HepG2 (cell line): ENCODE measurements around the gene PLEKHM2.

ENCODE experiments used
- BHLHE40 ChIP-seq: IDR thresholded peaks from 2 replicates; pipeline ENCODE4 v1.6.1; 2011; ENCODE audit warnings: low read length, improper control_type of control experiment
- GATAD1 ChIP-seq: IDR thresholded peaks from 2 replicates; pipeline ENCODE4 v1.6.1; 2016; ENCODE audit warnings: missing genetic modification reagents, missing compliant biosample characterization
- MAZ ChIP-seq, 2 experiments: sonication (generic) in 1 of 2; formaldehyde crosslinking in 1 of 2; IDR thresholded peaks; 2 replicates each; pipeline versions ENCODE4 v1.5.0 to v1.6.1; 2012 to 2020; ENCODE audit warnings: low read depth in 2 of 2, mild to moderate bottlenecking in 2 of 2, borderline replicate concordance in 1 of 2, improper control_type of control experiment in 1 of 2, low read length in 1 of 2, missing genetic modification reagents in 1 of 2, moderate library complexity in 1 of 2
- SNAPC5 ChIP-seq: sonication (generic); formaldehyde crosslinking; IDR thresholded peaks from 2 replicates; pipeline ENCODE4 v1.8.1; 2023; ENCODE audit warnings: mild to moderate bottlenecking, missing genetic modification reagents, borderline replicate concordance
- USF2 ChIP-seq, 2 experiments: sonication (generic) in 1 of 2; formaldehyde crosslinking in 1 of 2; IDR thresholded peaks; 2 replicates each; pipeline versions ENCODE4 v1.5.1 to v1.6.1; 2011 to 2020; ENCODE audit warnings: borderline replicate concordance in 1 of 2, low read depth in 1 of 2, low read length in 1 of 2, mild to moderate bottlenecking in 1 of 2, missing genetic modification reagents in 1 of 2, moderate library complexity in 1 of 2
- TF ChIP-seq, protein P1 (sequence below): sonication (generic); formaldehyde crosslinking; IDR thresholded peaks from 2 replicates; pipeline ENCODE4 v1.5.0; 2020; ENCODE audit warnings: mild to moderate bottlenecking, missing genetic modification reagents, moderate library complexity

DNA sequence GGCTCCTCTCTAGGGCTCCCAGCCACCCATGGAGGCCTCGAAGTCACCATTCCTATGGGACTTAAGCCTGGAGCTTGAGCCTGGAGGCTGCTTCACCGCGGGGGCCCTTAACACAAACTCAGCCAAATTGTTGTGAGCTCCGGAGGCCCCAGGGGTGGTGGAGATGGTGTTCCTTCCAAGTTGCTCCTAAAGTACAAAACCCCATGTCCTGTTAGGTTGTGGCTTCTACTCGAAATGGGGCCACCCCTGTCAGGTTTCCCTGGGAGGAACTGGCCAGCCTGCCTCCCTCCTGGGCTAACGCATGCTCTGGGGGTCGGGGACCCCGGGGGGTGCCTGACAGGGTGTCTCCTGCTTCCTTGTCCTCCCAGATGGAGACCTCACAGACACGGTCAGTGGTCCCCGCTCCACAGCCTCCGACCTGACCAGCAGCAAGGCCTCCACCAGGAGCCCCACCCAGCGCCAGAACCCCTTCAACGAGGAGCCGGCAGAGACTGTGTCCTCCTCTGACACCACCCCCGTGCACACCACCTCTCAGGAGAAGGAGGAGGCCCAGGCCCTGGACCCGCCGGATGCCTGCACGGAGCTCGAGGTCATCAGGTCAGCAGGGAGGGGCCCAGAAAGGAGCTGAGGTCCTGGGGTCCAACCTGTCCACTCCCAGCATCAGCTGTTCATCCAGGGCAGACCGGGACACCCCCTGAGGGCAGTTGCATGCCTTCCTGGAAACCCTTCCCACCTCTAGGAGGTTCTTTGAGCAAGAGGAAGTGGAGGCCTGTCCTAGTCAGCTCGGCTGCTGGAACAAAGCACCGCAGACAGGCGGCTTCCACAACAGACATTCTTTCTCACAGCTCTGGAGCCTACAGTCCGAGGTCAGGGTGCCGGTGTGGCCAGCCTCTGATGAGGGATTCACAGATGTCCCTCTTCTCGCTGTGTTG is 41.1 kb downstream of the PLEKHM2 start:
- TF ChIP-seq SNAPC5 (CRISPR knock-in tag) (no peak), GATAD1 (CRISPR knock-in tag) (no peak), BHLHE40 (no peak), USF2 (IDR thresholded peaks at IDR 0.05; ENCODE audit: low read depth, low read length) (no peak), USF2 (CRISPR knock-in tag; IDR thresholded peaks at IDR 0.05; ENCODE audit: borderline replicate concordance) (no peak), MAZ (IDR thresholded peaks at IDR 0.05; ENCODE audit: borderline replicate concordance, low read depth, low read length) (no peak), MAZ (CRISPR knock-in tag; IDR thresholded peaks at IDR 0.05; ENCODE audit: low read depth) (no peak)
- TF ChIP-seq, protein P1, sequence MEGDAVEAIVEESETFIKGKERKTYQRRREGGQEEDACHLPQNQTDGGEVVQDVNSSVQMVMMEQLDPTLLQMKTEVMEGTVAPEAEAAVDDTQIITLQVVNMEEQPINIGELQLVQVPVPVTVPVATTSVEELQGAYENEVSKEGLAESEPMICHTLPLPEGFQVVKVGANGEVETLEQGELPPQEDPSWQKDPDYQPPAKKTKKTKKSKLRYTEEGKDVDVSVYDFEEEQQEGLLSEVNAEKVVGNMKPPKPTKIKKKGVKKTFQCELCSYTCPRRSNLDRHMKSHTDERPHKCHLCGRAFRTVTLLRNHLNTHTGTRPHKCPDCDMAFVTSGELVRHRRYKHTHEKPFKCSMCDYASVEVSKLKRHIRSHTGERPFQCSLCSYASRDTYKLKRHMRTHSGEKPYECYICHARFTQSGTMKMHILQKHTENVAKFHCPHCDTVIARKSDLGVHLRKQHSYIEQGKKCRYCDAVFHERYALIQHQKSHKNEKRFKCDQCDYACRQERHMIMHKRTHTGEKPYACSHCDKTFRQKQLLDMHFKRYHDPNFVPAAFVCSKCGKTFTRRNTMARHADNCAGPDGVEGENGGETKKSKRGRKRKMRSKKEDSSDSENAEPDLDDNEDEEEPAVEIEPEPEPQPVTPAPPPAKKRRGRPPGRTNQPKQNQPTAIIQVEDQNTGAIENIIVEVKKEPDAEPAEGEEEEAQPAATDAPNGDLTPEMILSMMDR (CRISPR knock-in tag) = no peak
